Esophagus muscularis mucosa (tissue), 4 donors: ENCODE measurements around the gene ADORA2A.

Experiments
- CTCF ChIP-seq, 3 experiments: fragments of 200-600 bp in 2 of 3; fragments of 450-650 bp in 1 of 3; sonication (generic) in 2 of 3; IDR thresholded peaks; one replicate each; pipeline ENCODE4 v1.5.1; 2017 to 2019; ENCODE audit warnings: antibody characterized with exemption in 3 of 3, mild to moderate bottlenecking in 2 of 3, moderate library complexity in 1 of 3
- EP300 ChIP-seq: sonication (generic); formaldehyde crosslinking; IDR thresholded peaks from one replicate; pipeline ENCODE4 v1.6.1; 2017; ENCODE audit warnings: antibody characterized with exemption
- POLR2A ChIP-seq: fragments of 450-650 bp; IDR thresholded peaks from one replicate; pipeline ENCODE4 v1.6.1; 2017; ENCODE audit warnings: antibody characterized with exemption, moderate library complexity, mild to moderate bottlenecking, low read depth
- POLR2AphosphoS5 ChIP-seq, 2 donors: sonication (generic); formaldehyde crosslinking; IDR thresholded peaks; one replicate each; pipeline ENCODE4 v1.6.1; 2017; ENCODE audit warnings: antibody characterized with exemption in 2 of 2

- no peak for TF ChIP-seq CTCF (IDR thresholded peaks at IDR 0.05)
- TF ChIP-seq POLR2A = no peak
- no peak for TF ChIP-seq EP300
- no peak for TF ChIP-seq POLR2AphosphoS5 (IDR thresholded peaks at IDR 0.05)
Observed at GRCh38 chr22:24465975-24466374, 38.6 kb downstream of the ADORA2A start.
